Lower lobe of right lung (tissue), 2 donors: ENCODE data around the gene CCDC88C. TPM values are rescaled to one million over a fixed set of nuclear protein-coding genes. Genes with fewer than 3 reads are reported as not detected.

Source experiments
- ATAC-seq, 2 donors: fragments of 200-7000 bp; cut with Tn5 transposase; one replicate each; pipeline ENCODE4 v1.9.1; 2020 to 2022; ENCODE audit warnings: mild to moderate bottlenecking in 2 of 2, moderate library complexity in 2 of 2
- DNase-seq: peaks from one replicate; pipeline ENCODE4 v3.0.0-alpha.2; 2020
- H3K27ac ChIP-seq: fragments of 200-600 bp; one replicate; pipeline ENCODE4 v1.8.0; 2022
- H3K27me3 ChIP-seq: fragments of 200-600 bp; one replicate; pipeline ENCODE4 v1.8.0; 2022; ENCODE audit warnings: low read depth
- H3K36me3 ChIP-seq: fragments of 200-600 bp; one replicate; pipeline ENCODE4 v1.8.0; 2022; ENCODE audit warnings: mild to moderate bottlenecking
- H3K4me1 ChIP-seq: fragments of 200-600 bp; one replicate; pipeline ENCODE4 v1.8.0; 2022
- H3K4me3 ChIP-seq: fragments of 200-600 bp; one replicate; pipeline ENCODE4 v1.8.0; 2022; ENCODE audit warnings: mild to moderate bottlenecking
- H3K9me3 ChIP-seq: fragments of 200-600 bp; one replicate; pipeline ENCODE4 v1.8.0; 2022
- intact Hi-C: fragments of 100-400 bp; cut with DNase I; formaldehyde crosslinking; loops from one replicate; pipeline ENCODE4 v1.11.0; 2022
- long read RNA-seq: library from polyadenylated mRNA; unstranded; transcript quantifications from one replicate; pipeline ENCODE4 v2.0.0, GENCODE V29; 2021
- total RNA-seq: library from RNA; stranded (reverse); fragmentation: NEBNext Ultra II Directional; extraction: Animal tissue kit (Norgen Biotek cat#: 25700); gene quantifications from one replicate; pipeline ENCODE4 v1.2.1, GENCODE V29; 2021
- TF ChIP-seq, protein P1 (sequence below): fragments of 200-600 bp; IDR thresholded peaks from one replicate; pipeline ENCODE4 v1.8.0; 2022; ENCODE audit warnings: antibody characterized with exemption, mild to moderate bottlenecking
- donor health status: DM: no; HTN: yes; CAD: no; lungs with severe emphysema.

Gene CCDC88C
- total RNA-seq: 45.8 TPM
- long read RNA-seq, partial matches to known transcripts: 13 of 57 reads
- long read RNA-seq, other reads (novel, unspliced or antisense): 42 of 57 reads

- Histone ChIP-seq H3K36me3 (no peaks in the 10 kb centered on the region), H3K9me3 (no peaks in the 10 kb centered on the region), H3K4me3 (peak within 1 kb of the TSS; percentile 79), H3K27ac (peak within 1 kb of the TSS; percentile 76), H3K4me1 (peaks cover 41% of the 10 kb centered on the region), H3K27me3 (peaks cover 4% of the 10 kb centered on the region)
- ATAC-seq: peak; percentile 57 to 74
- intact Hi-C loops: no loop called here
- TF ChIP-seq, protein P1, sequence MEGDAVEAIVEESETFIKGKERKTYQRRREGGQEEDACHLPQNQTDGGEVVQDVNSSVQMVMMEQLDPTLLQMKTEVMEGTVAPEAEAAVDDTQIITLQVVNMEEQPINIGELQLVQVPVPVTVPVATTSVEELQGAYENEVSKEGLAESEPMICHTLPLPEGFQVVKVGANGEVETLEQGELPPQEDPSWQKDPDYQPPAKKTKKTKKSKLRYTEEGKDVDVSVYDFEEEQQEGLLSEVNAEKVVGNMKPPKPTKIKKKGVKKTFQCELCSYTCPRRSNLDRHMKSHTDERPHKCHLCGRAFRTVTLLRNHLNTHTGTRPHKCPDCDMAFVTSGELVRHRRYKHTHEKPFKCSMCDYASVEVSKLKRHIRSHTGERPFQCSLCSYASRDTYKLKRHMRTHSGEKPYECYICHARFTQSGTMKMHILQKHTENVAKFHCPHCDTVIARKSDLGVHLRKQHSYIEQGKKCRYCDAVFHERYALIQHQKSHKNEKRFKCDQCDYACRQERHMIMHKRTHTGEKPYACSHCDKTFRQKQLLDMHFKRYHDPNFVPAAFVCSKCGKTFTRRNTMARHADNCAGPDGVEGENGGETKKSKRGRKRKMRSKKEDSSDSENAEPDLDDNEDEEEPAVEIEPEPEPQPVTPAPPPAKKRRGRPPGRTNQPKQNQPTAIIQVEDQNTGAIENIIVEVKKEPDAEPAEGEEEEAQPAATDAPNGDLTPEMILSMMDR: no peak
- peak; percentile 85 for DNase-seq
Measured at GRCh38 chr14:91417120-91417982, at the start of gene CCDC88C. Gene CCDC88C (minus strand): TSS chr14:91417820. CDS start chr14:91417690, 130 bp downstream.

DNA sequence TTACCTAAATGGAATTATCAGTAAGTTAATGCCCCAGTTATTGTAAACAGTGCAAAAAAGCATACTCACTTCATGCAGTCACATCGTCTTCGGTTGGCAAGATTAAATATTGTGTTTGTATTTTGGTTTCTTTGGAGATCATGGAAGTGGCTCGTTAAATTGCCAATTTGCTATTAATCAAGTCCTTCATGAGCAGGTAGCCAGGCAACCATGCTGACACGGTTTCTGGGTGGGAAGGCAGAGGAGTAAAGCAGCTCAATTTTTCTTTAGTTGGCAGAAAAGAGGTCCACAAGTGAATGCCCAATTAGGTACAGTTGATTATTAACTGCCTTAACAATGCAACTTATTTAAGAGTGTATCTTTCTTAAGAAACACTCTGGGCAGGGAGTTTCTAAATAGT is 48.6 kb upstream of the CCDC88C start:
- no peaks in the 10 kb centered on the region for H3K4me1 ChIP-seq
- TF ChIP-seq, protein P1: no peak
- intact Hi-C loops: no loop called here
- ATAC-seq: peak in 1 of 2 donors; percentile 9
- H3K4me3 ChIP-seq: no peak overlapping the region
- H3K27ac ChIP-seq: no peak overlapping the region
- H3K9me3 ChIP-seq: no peaks in the 10 kb centered on the region
- peaks cover 95% of the 10 kb centered on the region for H3K36me3 ChIP-seq
- no peak for DNase-seq
- no peaks in the 10 kb centered on the region for H3K27me3 ChIP-seq

DNA sequence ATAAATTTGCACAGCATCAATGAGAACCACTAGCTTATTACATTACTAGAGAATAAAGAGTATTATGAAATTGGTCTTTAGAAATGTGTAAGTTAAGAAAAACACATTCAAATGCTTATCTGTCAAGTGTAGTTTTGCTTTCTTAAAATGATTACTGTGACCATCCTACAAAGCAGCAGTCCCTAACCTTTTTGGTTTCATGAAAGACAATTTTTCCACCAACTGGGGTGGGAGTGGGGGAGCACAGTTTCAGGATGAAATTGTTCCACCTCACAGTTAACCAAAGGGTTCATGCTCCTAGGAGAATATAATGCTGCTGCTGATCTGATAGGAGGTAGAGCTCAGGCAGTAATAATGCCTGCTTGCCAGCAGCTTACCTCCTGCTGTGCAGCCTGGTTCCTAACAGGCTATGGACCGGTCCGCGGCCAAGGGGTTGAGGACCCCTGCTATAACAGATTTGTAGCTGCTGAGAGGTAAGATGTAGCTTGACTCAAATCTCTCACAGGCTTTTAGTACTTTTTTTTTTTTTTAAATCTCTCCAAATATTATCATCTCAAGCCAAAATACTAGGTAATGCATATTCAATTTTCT is 47.1 kb upstream of the CCDC88C start:
- intact Hi-C loops: no loop called here
- H3K27ac ChIP-seq: no peak overlapping the region
- H3K27me3 ChIP-seq: no peaks in the 10 kb centered on the region
- no peak for DNase-seq
- peaks cover 95% of the 10 kb centered on the region for H3K36me3 ChIP-seq
- TF ChIP-seq, protein P1: no peak
- H3K4me3 ChIP-seq: no peak overlapping the region
- no peaks in the 10 kb centered on the region for H3K9me3 ChIP-seq
- no peak for ATAC-seq
- no peaks in the 10 kb centered on the region for H3K4me1 ChIP-seq

DNA sequence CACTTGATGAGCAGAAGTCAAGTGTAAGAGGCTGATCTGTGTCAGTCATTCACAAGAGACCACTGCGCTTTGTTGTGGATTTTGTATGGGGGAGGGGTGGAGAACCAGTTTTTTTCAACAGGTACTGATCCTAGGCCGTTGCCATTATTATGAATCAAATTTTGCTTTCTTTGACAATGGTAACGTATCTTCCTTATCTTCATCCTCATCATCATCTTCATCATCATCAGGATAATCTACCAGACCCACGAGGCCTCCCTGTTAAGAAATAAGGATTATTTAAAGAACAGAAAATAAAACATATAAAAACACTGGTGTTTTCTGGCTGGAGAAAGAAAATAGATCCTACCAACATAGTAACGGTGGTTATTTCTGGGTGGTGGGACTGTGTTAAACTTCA is 41.0 kb upstream of the CCDC88C start:
- Histone ChIP-seq H3K4me1 (no peaks in the 10 kb centered on the region), H3K4me3 (no peak overlapping the region), H3K27ac (no peak overlapping the region), H3K9me3 (no peaks in the 10 kb centered on the region), H3K36me3 (peaks cover 89% of the 10 kb centered on the region), H3K27me3 (no peaks in the 10 kb centered on the region)
- TF ChIP-seq, protein P1: no peak
- no peak for ATAC-seq
- no peak for DNase-seq
- intact Hi-C loops: no loop called here

DNA sequence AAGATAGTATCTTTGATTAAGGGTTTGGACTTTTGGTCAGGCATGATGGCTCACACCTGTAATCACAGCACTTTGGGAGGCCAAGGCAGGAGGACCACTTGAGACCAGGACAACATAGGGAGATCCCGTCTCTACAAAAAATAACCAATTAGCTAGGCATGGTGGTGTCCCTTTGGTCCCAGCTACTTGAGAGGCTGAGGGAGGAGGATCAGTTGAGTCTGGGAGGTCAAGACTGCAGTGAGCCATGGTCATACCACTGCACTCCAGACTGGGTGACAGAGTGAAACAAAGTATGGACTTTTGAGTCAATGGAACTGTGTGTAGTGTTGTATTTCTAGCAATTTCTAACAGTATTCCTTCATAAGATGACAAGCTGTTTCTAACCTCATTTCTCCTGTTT is 38.7 kb upstream of the CCDC88C start:
- no peaks in the 10 kb centered on the region for H3K27me3 ChIP-seq

More for the DNA sequence above, 38.7 kb upstream of the CCDC88C start:
- ATAC-seq (no peak), DNase-seq (no peak)
- TF ChIP-seq, protein P1: no peak
- no peak overlapping the region for H3K4me3 ChIP-seq
- H3K36me3 ChIP-seq: peaks cover 66% of the 10 kb centered on the region
- no peaks in the 10 kb centered on the region for H3K4me1 ChIP-seq
- intact Hi-C loops: no loop called here
- H3K9me3 ChIP-seq: no peaks in the 10 kb centered on the region
- no peak overlapping the region for H3K27ac ChIP-seq
